Liver (tissue), 9 donors: Measurements from ENCODE around the gene ERI3. TPM values are rescaled to one million over a fixed set of nuclear protein-coding genes. Genes with fewer than 3 reads are reported as not detected.

Experiments
- DNase-seq: peaks from one replicate; pipeline ENCODE4 v3.0.0-alpha.2; 2017; ENCODE audit warnings: low spot score
- H3K27ac ChIP-seq, 2 donors: one replicate each; pipeline ENCODE4 v1.7.0; 2013; ENCODE audit warnings: inconsistent platforms in 2 of 2, low read length in 2 of 2, control low read depth in 1 of 2, low read depth in 1 of 2, mild to moderate bottlenecking in 1 of 2
- H3K27me3 ChIP-seq, 4 donors: one replicate each; pipeline versions ENCODE4 v1.6.1 to v1.7.0; 2013; ENCODE audit warnings: low read length in 3 of 4, inconsistent platforms in 1 of 4, mild to moderate bottlenecking in 1 of 4, moderate library complexity in 1 of 4; ENCODE audit not compliant: control insufficient read depth in 4 of 4, insufficient read depth in 4 of 4
- H3K36me3 ChIP-seq, 4 donors: one replicate each; pipeline versions ENCODE4 v1.6.1 to v1.7.0; 2013; ENCODE audit warnings: low read length in 3 of 4, mild to moderate bottlenecking in 3 of 4, low read depth in 1 of 4, moderate library complexity in 1 of 4; ENCODE audit not compliant: control insufficient read depth in 4 of 4, insufficient read depth in 3 of 4
- H3K4me1 ChIP-seq, 4 donors: one replicate each; pipeline versions ENCODE4 v1.6.1 to v1.7.0; 2013; ENCODE audit warnings: low read length in 3 of 4, mild to moderate bottlenecking in 3 of 4, moderate library complexity in 1 of 4; ENCODE audit not compliant: control insufficient read depth in 4 of 4, insufficient read depth in 4 of 4
- H3K4me3 ChIP-seq, 3 donors: one replicate each; pipeline versions ENCODE4 v1.6.1 to v1.7.0; 2013; ENCODE audit warnings: low read length in 3 of 3, control low read depth in 1 of 3, low read depth in 1 of 3, mild to moderate bottlenecking in 1 of 3
- H3K9ac ChIP-seq, 2 donors: one replicate each; pipeline ENCODE4 v1.7.0; 2013; ENCODE audit warnings: low read length in 2 of 2, mild to moderate bottlenecking in 2 of 2, moderate library complexity in 2 of 2, control low read depth in 1 of 2, low read depth in 1 of 2
- H3K9me3 ChIP-seq, 4 donors: one replicate each; pipeline versions ENCODE4 v1.6.1 to v1.7.0; 2013; ENCODE audit warnings: low read length in 3 of 4; ENCODE audit not compliant: control insufficient read depth in 4 of 4
- EGR1 ChIP-seq, 2 donors: IDR thresholded peaks; 2 replicates each; pipeline ENCODE4 v1.6.1; 2016 to 2018; ENCODE audit warnings: antibody characterized with exemption in 2 of 2, low read depth in 2 of 2
- FOXA2 ChIP-seq: IDR thresholded peaks from 2 replicates; pipeline ENCODE4 v1.6.1; 2016; ENCODE audit warnings: antibody characterized with exemption
- GABPA ChIP-seq, 2 donors: IDR thresholded peaks in 1 of 2; conservative IDR thresholded peaks in 1 of 2; 2 replicates each; pipeline ENCODE4 v1.6.1; 2016; ENCODE audit warnings: antibody characterized with exemption in 2 of 2, mild to moderate bottlenecking in 1 of 2, moderate library complexity in 1 of 2
- HNF4A ChIP-seq, 2 donors: conservative IDR thresholded peaks; 2 replicates each; pipeline ENCODE4 v1.6.1; 2016; ENCODE audit warnings: antibody characterized with exemption in 2 of 2, mild to moderate bottlenecking in 2 of 2
- HNF4G ChIP-seq: IDR thresholded peaks from 2 replicates; pipeline ENCODE4 v1.6.1; 2016; ENCODE audit warnings: antibody characterized with exemption
- JUND ChIP-seq, 2 donors: IDR thresholded peaks; 2 replicates each; pipeline ENCODE4 v1.6.1; 2016; ENCODE audit warnings: antibody characterized with exemption in 2 of 2
- NR2F2 ChIP-seq: IDR thresholded peaks from 2 replicates; pipeline ENCODE4 v1.6.1; 2016; ENCODE audit warnings: antibody characterized with exemption
- RAD21 ChIP-seq, 2 donors: IDR thresholded peaks; 2 replicates each; pipeline ENCODE4 v1.6.1; 2016; ENCODE audit warnings: antibody characterized with exemption in 2 of 2, mild to moderate bottlenecking in 2 of 2
- RXRA ChIP-seq, 2 donors: IDR thresholded peaks; 2 replicates each; pipeline ENCODE4 v1.6.1; 2017 to 2018; ENCODE audit warnings: antibody characterized with exemption in 2 of 2, mild to moderate bottlenecking in 1 of 2
- SP1 ChIP-seq: IDR thresholded peaks from 2 replicates; pipeline ENCODE4 v1.6.1; 2018; ENCODE audit warnings: antibody characterized with exemption, mild to moderate bottlenecking
- TAF1 ChIP-seq: conservative IDR thresholded peaks from 2 replicates; pipeline ENCODE4 v1.6.1; 2016; ENCODE audit warnings: antibody characterized with exemption, mild to moderate bottlenecking
- YY1 ChIP-seq: IDR thresholded peaks from 2 replicates; pipeline ENCODE4 v1.6.1; 2016; ENCODE audit warnings: antibody characterized with exemption, mild to moderate bottlenecking
- WGBS: extraction: QIAGEN DNeasy Blood & Tissue Kit; methylation state at CpG from one replicate; pipeline ENCODE4 v1.1.7; 2013; 5-methylcytosine and 5-hydroxymethylcytosine counted together
- polyA plus RNA-seq, 2 donors: library from polyadenylated mRNA; stranded (reverse) in 1 of 2; unstranded in 1 of 2; fragments of 200-250 nt in 1 of 2; fragments of >200 nt in 1 of 2; fragmentation: Nextera tagmentation in 1 of 2; extraction: Ambion mirVana in 1 of 2; gene quantifications; one replicate each; pipeline versions ENCODE4 v1.2.1 to v1.2.3, GENCODE V29; 2013 to 2015
- total RNA-seq, 2 donors: library from RNA; depleted of rRNA; stranded (reverse); fragments of >200 nt; gene quantifications; one replicate each; pipeline ENCODE4 v1.2.3, GENCODE V29; 2014
- TF ChIP-seq, protein P1 (sequence below): IDR thresholded peaks from 2 replicates; pipeline ENCODE4 v1.6.1; 2016; ENCODE audit warnings: antibody characterized with exemption
- TF ChIP-seq, protein P2 (sequence below): IDR thresholded peaks from 2 replicates; pipeline ENCODE4 v1.6.1; 2016; ENCODE audit warnings: antibody characterized with exemption, mild to moderate bottlenecking
- TF ChIP-seq, protein P3 (sequence below): IDR thresholded peaks from 2 replicates; pipeline ENCODE4 v1.6.1; 2016; ENCODE audit warnings: antibody characterized with exemption
- TF ChIP-seq, protein P4 (sequence below): IDR thresholded peaks from 2 replicates; pipeline ENCODE4 v1.6.1; 2016; ENCODE audit warnings: antibody characterized with exemption
- TF ChIP-seq, protein P5 (sequence below): fragments of 150-350 bp; IDR thresholded peaks from 2 replicates; pipeline ENCODE4 v1.5.1; 2017; ENCODE audit warnings: improper control_type of control experiment, low read depth, low read length; ENCODE audit not compliant: missing input control
- donor health status: healthy.
- donor health status: healthy.
- donor health status: healthy.
- donor health status: healthy.
- donor health status: healthy.

Gene ERI3
- total and polyA plus RNA-seq, 4 donors: 15.7 to 23.8 (median 21.3) TPM

DNA sequence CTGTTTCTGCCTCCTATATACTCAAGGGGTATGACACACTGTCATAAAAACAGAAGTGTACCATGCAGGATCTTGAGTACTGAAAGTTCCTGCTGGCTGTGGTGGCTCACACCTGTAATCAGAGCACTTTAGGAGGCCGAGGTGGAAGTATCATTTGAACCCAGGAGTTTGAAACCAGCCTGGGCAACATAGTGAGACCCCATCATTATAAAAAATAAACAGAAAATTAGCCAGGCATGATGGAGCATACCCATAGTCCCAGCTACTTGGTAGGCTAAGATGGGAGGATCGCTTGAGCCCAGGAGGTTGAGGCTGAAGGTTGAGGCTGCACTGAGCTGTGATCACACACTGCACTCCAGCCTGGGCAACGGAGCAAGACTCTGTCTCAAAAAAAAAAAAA, 20.1 kb downstream of the ERI3 start:
- Histone ChIP-seq H3K4me3 (no peak overlapping the region), H3K36me3 (peaks cover 2 to 19% (median 15%) of the 10 kb centered on the region in 4 donors)

More for the DNA sequence above, 20.1 kb downstream of the ERI3 start:
- Histone ChIP-seq H3K9me3 (no peaks in the 10 kb centered on the region), H3K9ac (no peak overlapping the region), H3K27me3 (no peaks in the 10 kb centered on the region), H3K4me1 (no peaks in the 10 kb centered on the region), H3K27ac (no peak overlapping the region)
- WGBS: 100% methylated on average over 3 of the region's 3 CpGs
- no peak for DNase-seq
- no peak for TF ChIP-seq SP1
- TF ChIP-seq EGR1 (IDR thresholded peaks at IDR 0.05; ENCODE audit: low read depth in 2 of 2): no peak
- TF ChIP-seq RAD21 (IDR thresholded peaks at IDR 0.05): no peak
- TF ChIP-seq, protein P1, sequence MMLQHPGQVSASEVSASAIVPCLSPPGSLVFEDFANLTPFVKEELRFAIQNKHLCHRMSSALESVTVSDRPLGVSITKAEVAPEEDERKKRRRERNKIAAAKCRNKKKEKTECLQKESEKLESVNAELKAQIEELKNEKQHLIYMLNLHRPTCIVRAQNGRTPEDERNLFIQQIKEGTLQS: no peak
- no peak for TF ChIP-seq HNF4G
- no peak for TF ChIP-seq YY1
- TF ChIP-seq, protein P2, sequence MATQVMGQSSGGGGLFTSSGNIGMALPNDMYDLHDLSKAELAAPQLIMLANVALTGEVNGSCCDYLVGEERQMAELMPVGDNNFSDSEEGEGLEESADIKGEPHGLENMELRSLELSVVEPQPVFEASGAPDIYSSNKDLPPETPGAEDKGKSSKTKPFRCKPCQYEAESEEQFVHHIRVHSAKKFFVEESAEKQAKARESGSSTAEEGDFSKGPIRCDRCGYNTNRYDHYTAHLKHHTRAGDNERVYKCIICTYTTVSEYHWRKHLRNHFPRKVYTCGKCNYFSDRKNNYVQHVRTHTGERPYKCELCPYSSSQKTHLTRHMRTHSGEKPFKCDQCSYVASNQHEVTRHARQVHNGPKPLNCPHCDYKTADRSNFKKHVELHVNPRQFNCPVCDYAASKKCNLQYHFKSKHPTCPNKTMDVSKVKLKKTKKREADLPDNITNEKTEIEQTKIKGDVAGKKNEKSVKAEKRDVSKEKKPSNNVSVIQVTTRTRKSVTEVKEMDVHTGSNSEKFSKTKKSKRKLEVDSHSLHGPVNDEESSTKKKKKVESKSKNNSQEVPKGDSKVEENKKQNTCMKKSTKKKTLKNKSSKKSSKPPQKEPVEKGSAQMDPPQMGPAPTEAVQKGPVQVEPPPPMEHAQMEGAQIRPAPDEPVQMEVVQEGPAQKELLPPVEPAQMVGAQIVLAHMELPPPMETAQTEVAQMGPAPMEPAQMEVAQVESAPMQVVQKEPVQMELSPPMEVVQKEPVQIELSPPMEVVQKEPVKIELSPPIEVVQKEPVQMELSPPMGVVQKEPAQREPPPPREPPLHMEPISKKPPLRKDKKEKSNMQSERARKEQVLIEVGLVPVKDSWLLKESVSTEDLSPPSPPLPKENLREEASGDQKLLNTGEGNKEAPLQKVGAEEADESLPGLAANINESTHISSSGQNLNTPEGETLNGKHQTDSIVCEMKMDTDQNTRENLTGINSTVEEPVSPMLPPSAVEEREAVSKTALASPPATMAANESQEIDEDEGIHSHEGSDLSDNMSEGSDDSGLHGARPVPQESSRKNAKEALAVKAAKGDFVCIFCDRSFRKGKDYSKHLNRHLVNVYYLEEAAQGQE: no peak
- TF ChIP-seq NR2F2: no peak
- no peak for TF ChIP-seq FOXA2
- TF ChIP-seq, protein P3, sequence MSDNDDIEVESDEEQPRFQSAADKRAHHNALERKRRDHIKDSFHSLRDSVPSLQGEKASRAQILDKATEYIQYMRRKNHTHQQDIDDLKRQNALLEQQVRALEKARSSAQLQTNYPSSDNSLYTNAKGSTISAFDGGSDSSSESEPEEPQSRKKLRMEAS: no peak
- TF ChIP-seq JUND (IDR thresholded peaks at IDR 0.05): no peak
- TF ChIP-seq RXRA (IDR thresholded peaks at IDR 0.05): no peak
- TF ChIP-seq HNF4A (conservative IDR thresholded peaks at IDR 0.05): no peak
- TF ChIP-seq GABPA (IDR thresholded peaks at IDR 0.05 in 1 of 2, conservative IDR thresholded peaks at IDR 0.05 in 1 of 2): no peak
- TF ChIP-seq TAF1: no peak
- TF ChIP-seq, protein P4, sequence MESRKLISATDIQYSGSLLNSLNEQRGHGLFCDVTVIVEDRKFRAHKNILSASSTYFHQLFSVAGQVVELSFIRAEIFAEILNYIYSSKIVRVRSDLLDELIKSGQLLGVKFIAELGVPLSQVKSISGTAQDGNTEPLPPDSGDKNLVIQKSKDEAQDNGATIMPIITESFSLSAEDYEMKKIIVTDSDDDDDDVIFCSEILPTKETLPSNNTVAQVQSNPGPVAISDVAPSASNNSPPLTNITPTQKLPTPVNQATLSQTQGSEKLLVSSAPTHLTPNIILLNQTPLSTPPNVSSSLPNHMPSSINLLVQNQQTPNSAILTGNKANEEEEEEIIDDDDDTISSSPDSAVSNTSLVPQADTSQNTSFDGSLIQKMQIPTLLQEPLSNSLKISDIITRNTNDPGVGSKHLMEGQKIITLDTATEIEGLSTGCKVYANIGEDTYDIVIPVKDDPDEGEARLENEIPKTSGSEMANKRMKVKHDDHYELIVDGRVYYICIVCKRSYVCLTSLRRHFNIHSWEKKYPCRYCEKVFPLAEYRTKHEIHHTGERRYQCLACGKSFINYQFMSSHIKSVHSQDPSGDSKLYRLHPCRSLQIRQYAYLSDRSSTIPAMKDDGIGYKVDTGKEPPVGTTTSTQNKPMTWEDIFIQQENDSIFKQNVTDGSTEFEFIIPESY: no peak
- TF ChIP-seq, protein P5, sequence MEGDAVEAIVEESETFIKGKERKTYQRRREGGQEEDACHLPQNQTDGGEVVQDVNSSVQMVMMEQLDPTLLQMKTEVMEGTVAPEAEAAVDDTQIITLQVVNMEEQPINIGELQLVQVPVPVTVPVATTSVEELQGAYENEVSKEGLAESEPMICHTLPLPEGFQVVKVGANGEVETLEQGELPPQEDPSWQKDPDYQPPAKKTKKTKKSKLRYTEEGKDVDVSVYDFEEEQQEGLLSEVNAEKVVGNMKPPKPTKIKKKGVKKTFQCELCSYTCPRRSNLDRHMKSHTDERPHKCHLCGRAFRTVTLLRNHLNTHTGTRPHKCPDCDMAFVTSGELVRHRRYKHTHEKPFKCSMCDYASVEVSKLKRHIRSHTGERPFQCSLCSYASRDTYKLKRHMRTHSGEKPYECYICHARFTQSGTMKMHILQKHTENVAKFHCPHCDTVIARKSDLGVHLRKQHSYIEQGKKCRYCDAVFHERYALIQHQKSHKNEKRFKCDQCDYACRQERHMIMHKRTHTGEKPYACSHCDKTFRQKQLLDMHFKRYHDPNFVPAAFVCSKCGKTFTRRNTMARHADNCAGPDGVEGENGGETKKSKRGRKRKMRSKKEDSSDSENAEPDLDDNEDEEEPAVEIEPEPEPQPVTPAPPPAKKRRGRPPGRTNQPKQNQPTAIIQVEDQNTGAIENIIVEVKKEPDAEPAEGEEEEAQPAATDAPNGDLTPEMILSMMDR: no peak
